GM23338 (cell line): Measurements from ENCODE around the gene RRAD. TPM values are rescaled to one million over a fixed set of nuclear protein-coding genes. Genes with fewer than 3 reads are reported as not detected.

Experiments
- ATAC-seq: fragments of 200-7000 bp; cut with Tn5 transposase; 3 replicates; pipeline ENCODE4 v1.9.1; 2020
- DNase-seq: peaks from one replicate; pipeline ENCODE4 v3.0.0-alpha.2; 2015; ENCODE audit warnings: low spot score
- H2AFZ ChIP-seq: fragments of 200-600 bp; sonication (generic); 2 replicates; pipeline ENCODE4 v1.8.0; 2016; ENCODE audit warnings: antibody characterized with exemption, mild to moderate bottlenecking, moderate library complexity
- H3F3A ChIP-seq: fragments of 200-600 bp; sonication (generic); replicated peaks from 2 replicates; pipeline ENCODE4 v1.8.0; 2017; ENCODE audit warnings: antibody characterized with exemption, mixed run types, low read depth
- H3K27ac ChIP-seq: fragments of 200-600 bp; sonication (generic); 2 replicates; pipeline ENCODE4 v1.6.1; 2016; ENCODE audit warnings: low read depth
- H3K27me3 ChIP-seq: fragments of 200-600 bp; sonication (generic); 2 replicates; pipeline ENCODE4 v1.8.0; 2016; ENCODE audit warnings: mild to moderate bottlenecking, mixed run types, moderate library complexity; ENCODE audit not compliant: insufficient read depth
- H3K36me3 ChIP-seq: fragments of 200-600 bp; sonication (generic); 2 replicates; pipeline ENCODE4 v1.8.0; 2016; ENCODE audit warnings: mild to moderate bottlenecking; ENCODE audit not compliant: insufficient read depth
- H3K4me1 ChIP-seq: fragments of 200-600 bp; sonication (generic); 2 replicates; pipeline ENCODE4 v1.8.0; 2016; ENCODE audit warnings: mild to moderate bottlenecking, moderate library complexity; ENCODE audit not compliant: insufficient read depth
- H3K4me2 ChIP-seq: fragments of 200-600 bp; sonication (generic); 2 replicates; pipeline ENCODE4 v1.7.1; 2017; ENCODE audit warnings: mixed run types
- H3K4me3 ChIP-seq: fragments of 200-600 bp; sonication (generic); 2 replicates; pipeline ENCODE4 v1.6.1; 2016; ENCODE audit warnings: mixed run types
- H3K79me2 ChIP-seq: fragments of 200-600 bp; sonication (generic); replicated peaks from 2 replicates; pipeline ENCODE4 v1.8.0; 2017; ENCODE audit warnings: mild to moderate bottlenecking; ENCODE audit not compliant: insufficient read depth
- H3K9me2 ChIP-seq: fragments of 200-600 bp; sonication (generic); 2 replicates; pipeline ENCODE4 v1.8.0; 2017; ENCODE audit not compliant: insufficient read depth
- H4K20me1 ChIP-seq: fragments of 200-600 bp; sonication (generic); replicated peaks from 2 replicates; pipeline ENCODE4 v1.8.0; 2017; ENCODE audit warnings: mild to moderate bottlenecking; ENCODE audit not compliant: insufficient read depth
- H3K27ac Mint-ChIP-seq: 2 replicates; pipeline ENCODE4 v1.8.0; 2020; ENCODE audit warnings: inconsistent platforms, mild to moderate bottlenecking, moderate library complexity, mixed read lengths
- H3K27me3 Mint-ChIP-seq: 3 replicates; pipeline ENCODE4 v1.8.0; 2022; ENCODE audit warnings: low read depth, mild to moderate bottlenecking, moderate library complexity, mixed read lengths, inconsistent platforms; ENCODE audit not compliant: insufficient read depth, poor library complexity
- H3K36me3 Mint-ChIP-seq: 3 replicates; pipeline ENCODE4 v1.8.0; 2021; ENCODE audit warnings: low read depth, mild to moderate bottlenecking, inconsistent platforms, moderate library complexity, mixed read lengths
- H3K4me1 Mint-ChIP-seq: 3 replicates; pipeline ENCODE4 v1.8.0; 2020; ENCODE audit warnings: mild to moderate bottlenecking, inconsistent platforms, mixed read lengths
- H3K4me3 Mint-ChIP-seq: 3 replicates; pipeline ENCODE4 v1.8.0; 2021; ENCODE audit warnings: moderate library complexity, mild to moderate bottlenecking, inconsistent platforms, mixed read lengths
- H3K9me3 Mint-ChIP-seq: 3 replicates; pipeline ENCODE4 v1.8.0; 2020; ENCODE audit warnings: moderate library complexity, mild to moderate bottlenecking, inconsistent platforms, mixed read lengths
- CTCF ChIP-seq, 2 experiments: fragments of 200-600 bp in 1 of 2; sonication (generic) in 1 of 2; conservative IDR thresholded peaks; 2 replicates each; pipeline versions ENCODE4 v1.5.1 to v1.6.1; 2016 to 2017; ENCODE audit warnings: antibody characterized with exemption in 2 of 2, low read depth in 2 of 2, mild to moderate bottlenecking in 2 of 2, moderate library complexity in 1 of 2
- REST ChIP-seq: IDR thresholded peaks from one replicate; pipeline ENCODE4 v1.6.1; 2018; ENCODE audit warnings: antibody characterized with exemption; ENCODE audit not compliant: unreplicated experiment
- polyA plus RNA-seq: library from polyadenylated mRNA; unstranded; fragments of >200 nt; fragmentation: Nextera tagmentation; extraction: Ambion mirVana; gene quantifications from 2 replicates; pipeline ENCODE4 v1.2.1, GENCODE V29; 2016
- total RNA-seq: library from RNA; depleted of rRNA; stranded (reverse); fragments of >200 nt; shearing (Covaris generic); gene quantifications from 2 replicates; pipeline ENCODE4 v1.2.3, GENCODE V29; 2014

Gene RRAD
- total and polyA plus RNA-seq, 2 experiments from 2014 or later = 0.18 TPM; not detected in 1

GRCh38 chr16:66928702-66929388 is 3.5 kb upstream of the RRAD start:
- no peak overlapping the region for H3K4me3 Mint-ChIP-seq
- H3K36me3 Mint-ChIP-seq = peaks cover 3% of the 10 kb centered on the region; the same call in 1 of the 3 replicates
- Histone ChIP-seq H4K20me1 (no peaks in the 10 kb centered on the region; the same call in 1 of the 2 replicates), H3K36me3 (no peaks in the 10 kb centered on the region), H3K9me2 (no peaks in the 10 kb centered on the region), H3K4me1 (peaks cover 8% of the 10 kb centered on the region), H3K79me2 (peaks cover 3% of the 10 kb centered on the region; the same call in 1 of the 2 replicates), H3F3A (0 out of 2 replicates have a peak, but pooled peaks cover 3% of the 10 kb centered on the region), H3K4me2 (no peak overlapping the region), H2AFZ (no peak overlapping the region), H3K27me3 (peaks cover 44% of the 10 kb centered on the region), H3K27ac (no peak overlapping the region), H3K4me3 (no peak overlapping the region)
- DNase-seq = peak; percentile 88
- no peaks in the 10 kb centered on the region; the same call in 2 of the 3 replicates for H3K9me3 Mint-ChIP-seq
- peak; percentile 63 for ATAC-seq
- peaks cover 46% of the 10 kb centered on the region for H3K27me3 Mint-ChIP-seq
- H3K27ac Mint-ChIP-seq = no peak overlapping the region
- H3K4me1 Mint-ChIP-seq = peaks cover 16% of the 10 kb centered on the region
- TF ChIP-seq CTCF (conservative IDR thresholded peaks at IDR 0.05; ENCODE audit: low read depth in 2 of 2) (peak; percentile 70 to 83), REST (no peak)

GRCh38 chr16:66927918-66928649 is 2.7 kb upstream of the RRAD start:
- Mint-ChIP-seq H3K36me3 (no peaks in the 10 kb centered on the region; the same call in 2 of the 3 replicates), H3K27me3 (peaks cover 47% of the 10 kb centered on the region), H3K9me3 (no peaks in the 10 kb centered on the region; the same call in 2 of the 3 replicates), H3K4me3 (no peak overlapping the region; the same call in 2 of the 3 replicates), H3K27ac (no peak overlapping the region), H3K4me1 (peaks cover 8% of the 10 kb centered on the region)
- Histone ChIP-seq H4K20me1 (no peaks in the 10 kb centered on the region; the same call in 1 of the 2 replicates), H3K27me3 (peaks cover 45% of the 10 kb centered on the region), H3K4me1 (no peaks in the 10 kb centered on the region; the same call in 1 of the 2 replicates), H3K9me2 (no peaks in the 10 kb centered on the region), H3F3A (no peaks in the 10 kb centered on the region), H3K4me2 (no peak overlapping the region), H2AFZ (no peak overlapping the region), H3K4me3 (no peak overlapping the region), H3K36me3 (no peaks in the 10 kb centered on the region), H3K27ac (no peak overlapping the region), H3K79me2 (no peaks in the 10 kb centered on the region)
- ATAC-seq (no peak), DNase-seq (no peak)
- TF ChIP-seq REST = no peak
